HepG2 (cell line): ENCODE measurements around the gene TJP2. TPM values are rescaled to one million over a fixed set of nuclear protein-coding genes. Genes with fewer than 3 reads are reported as not detected.
A peak's percentile ranks its signal among the peaks of the same experiment; 100 is the strongest.

Experiments used
- DRAP1 ChIP-seq: IDR thresholded peaks from 2 replicates; pipeline ENCODE4 v1.6.1; 2016; ENCODE audit warnings: missing genetic modification reagents, missing compliant biosample characterization
- FLYWCH1 ChIP-seq: sonication (generic); formaldehyde crosslinking; IDR thresholded peaks from 2 replicates; pipeline ENCODE4 v1.8.1; 2023; ENCODE audit warnings: mild to moderate bottlenecking, missing genetic modification reagents
- FOSL1 ChIP-seq: sonication (generic); formaldehyde crosslinking; IDR thresholded peaks from 2 replicates; pipeline ENCODE4 v1.9.0; 2021; ENCODE audit warnings: missing genetic modification reagents, borderline replicate concordance
- HNRNPLL ChIP-seq: fragments of 200-400 bp; formaldehyde crosslinking; IDR thresholded peaks from 2 replicates; pipeline ENCODE4 v1.6.1; 2017; ENCODE audit warnings: mild to moderate bottlenecking, low read depth, low read length; ENCODE audit not compliant: poor library complexity, severe bottlenecking
- IRX3 ChIP-seq: sonication (generic); formaldehyde crosslinking; IDR thresholded peaks from 2 replicates; pipeline ENCODE4 v1.8.1; 2023; ENCODE audit warnings: mild to moderate bottlenecking, low read depth, missing genetic modification reagents, borderline replicate concordance
- ISL2 ChIP-seq: sonication (generic); formaldehyde crosslinking; IDR thresholded peaks from 2 replicates; pipeline ENCODE4 v1.5.0; 2020; ENCODE audit warnings: missing genetic modification reagents
- JDP2 ChIP-seq: sonication (generic); formaldehyde crosslinking; IDR thresholded peaks from 2 replicates; pipeline ENCODE4 v1.8.1; 2022; ENCODE audit warnings: missing genetic modification reagents, borderline replicate concordance
- JUND ChIP-seq: sonication (generic); formaldehyde crosslinking; IDR thresholded peaks from 2 replicates; pipeline ENCODE4 v1.8.0; 2022; ENCODE audit warnings: mild to moderate bottlenecking, missing genetic modification reagents
- MAFG ChIP-seq: sonication (generic); formaldehyde crosslinking; IDR thresholded peaks from 2 replicates; pipeline ENCODE4 v1.5.1; 2020; ENCODE audit warnings: mild to moderate bottlenecking, missing genetic modification reagents
- NFE2L1 ChIP-seq: sonication (generic); formaldehyde crosslinking; IDR thresholded peaks from 2 replicates; pipeline ENCODE4 v1.4.0; 2020; ENCODE audit warnings: missing genetic modification reagents, mild to moderate bottlenecking, borderline replicate concordance
- NFKBIZ ChIP-seq: IDR thresholded peaks from 2 replicates; pipeline ENCODE4 v1.6.1; 2018; ENCODE audit warnings: missing genetic modification reagents, missing compliant biosample characterization
- SP5 ChIP-seq: IDR thresholded peaks from 2 replicates; pipeline ENCODE4 v1.6.1; 2016; ENCODE audit warnings: low read depth, borderline replicate concordance
- ZFP1 ChIP-seq: IDR thresholded peaks from 2 replicates; pipeline ENCODE4 v1.6.1; 2016
- ZFY ChIP-seq: sonication (generic); formaldehyde crosslinking; IDR thresholded peaks from 2 replicates; pipeline ENCODE4 v1.4.0; 2020; ENCODE audit warnings: missing genetic modification reagents
- ZNF263 ChIP-seq: sonication (generic); formaldehyde crosslinking; IDR thresholded peaks from 2 replicates; pipeline ENCODE4 v1.4.0; 2020; ENCODE audit warnings: missing genetic modification reagents
- ZNF264 ChIP-seq: sonication (generic); formaldehyde crosslinking; IDR thresholded peaks from 2 replicates; pipeline ENCODE4 v1.4.0; 2020; ENCODE audit warnings: missing genetic modification reagents
- ZNF280D ChIP-seq: sonication (generic); formaldehyde crosslinking; IDR thresholded peaks from 2 replicates; pipeline ENCODE4 v1.5.1; 2020; ENCODE audit warnings: mild to moderate bottlenecking, missing genetic modification reagents
- ZNF770 ChIP-seq: sonication (generic); formaldehyde crosslinking; IDR thresholded peaks from 2 replicates; pipeline ENCODE4 v1.5.0; 2020; ENCODE audit warnings: mild to moderate bottlenecking, missing genetic modification reagents
- ZNF788 ChIP-seq: sonication (generic); formaldehyde crosslinking; IDR thresholded peaks from 2 replicates; pipeline ENCODE4 v1.5.0; 2020; ENCODE audit warnings: mild to moderate bottlenecking, missing genetic modification reagents, borderline replicate concordance
- ZSCAN21 ChIP-seq: sonication (generic); formaldehyde crosslinking; IDR thresholded peaks from 2 replicates; pipeline ENCODE4 v1.8.0; 2022; ENCODE audit warnings: mild to moderate bottlenecking, missing genetic modification reagents, moderate library complexity, borderline replicate concordance
- ZSCAN29 ChIP-seq: sonication (generic); formaldehyde crosslinking; conservative IDR thresholded peaks from 2 replicates; pipeline ENCODE4 v1.4.0; 2020; ENCODE audit warnings: mild to moderate bottlenecking, missing genetic modification reagents
- polyA plus RNA-seq, 8 experiments: library from polyadenylated mRNA; depleted of rRNA in 3 of 8; stranded (reverse) in 7 of 8; unstranded in 1 of 8; fragments of >200 nt; fragmentation: Illumina TruSeq in 4 of 8; extraction: Trizol in 4 of 8; gene quantifications; 2 replicates each; pipeline versions ENCODE4 v1.2.1 to v1.2.3, GENCODE V29; 2011 to 2016; ENCODE audit warnings: low read depth in 4 of 8, missing spikeins in 1 of 8, mixed read lengths in 1 of 8; ENCODE audit not compliant: insufficient read depth in 1 of 8
- total RNA-seq, 5 experiments: library from RNA; depleted of rRNA; stranded (reverse); fragments of >200 nt; fragmentation: Illumina TruSeq; extraction: Trizol; gene quantifications; 2 replicates each; pipeline ENCODE4 v1.2.3, GENCODE V29; 2016; ENCODE audit warnings: low read depth in 1 of 5

Gene TJP2
- total and polyA plus RNA-seq, 2 of the 13 experiments (the other 11 are each of a cell fraction or from before 2014, with no cell fraction given) = 109 to 110 TPM

- TF ChIP-seq ZNF280D (CRISPR knock-in tag) = no peak
- no peak for TF ChIP-seq ZFP1
- no peak for TF ChIP-seq NFE2L1 (CRISPR knock-in tag)
- no peak for TF ChIP-seq JUND (CRISPR knock-in tag)
- no peak for TF ChIP-seq JDP2 (CRISPR knock-in tag)
- TF ChIP-seq IRX3 (CRISPR knock-in tag) = peak; percentile 76; the same call in 1 of the 2 replicates
- no peak for TF ChIP-seq ZSCAN21 (CRISPR knock-in tag)
- TF ChIP-seq ZFY (CRISPR knock-in tag) = peak; percentile 41; the same call in 1 of the 2 replicates
- TF ChIP-seq HNRNPLL = peak; percentile 13
- no peak for TF ChIP-seq FOSL1 (CRISPR knock-in tag)
- peak; percentile 59; the same call in 1 of the 2 replicates for TF ChIP-seq ZNF788
- TF ChIP-seq DRAP1 = no peak
- TF ChIP-seq NFKBIZ (CRISPR knock-in tag) = no peak
- TF ChIP-seq ZSCAN29 (CRISPR knock-in tag) = no peak; the same call in 1 of the 2 replicates
- TF ChIP-seq ISL2 (CRISPR knock-in tag) = no peak
- TF ChIP-seq ZNF264 (CRISPR knock-in tag) = no peak
- peak; percentile 90 for TF ChIP-seq ZNF263
- TF ChIP-seq ZNF770 (CRISPR knock-in tag) = 0 out of 2 replicates have a peak, but pooled peaks have one; percentile 40
- TF ChIP-seq SP5 (CRISPR knock-in tag) = peak; percentile 13; the same call in 1 of the 2 replicates
- no peak for TF ChIP-seq FLYWCH1 (CRISPR knock-in tag)
- TF ChIP-seq MAFG (CRISPR knock-in tag) = no peak
Observed at GRCh38 chr9:69173891-69174615, at the start of gene TJP2 (continued).
